GM23248 (cell line): Measurements from ENCODE around the gene GSDME. TPM values are rescaled to one million over a fixed set of nuclear protein-coding genes. Genes with fewer than 3 reads are reported as not detected.

ENCODE experiments used
- DNase-seq: peaks from one replicate; pipeline ENCODE4 v3.0.0-alpha.2; 2015
- H2AFZ ChIP-seq: fragments of 200-600 bp; sonication (generic); 2 replicates; pipeline ENCODE4 v1.6.1; 2016; ENCODE audit warnings: antibody characterized with exemption
- H3F3A ChIP-seq: fragments of 200-600 bp; sonication (generic); 2 replicates; pipeline ENCODE4 v1.6.1; 2016; ENCODE audit warnings: mild to moderate bottlenecking, antibody characterized with exemption, mixed run types; ENCODE audit not compliant: insufficient read depth
- H3K27ac ChIP-seq: fragments of 200-600 bp; sonication (generic); 2 replicates; pipeline ENCODE4 v1.5.1; 2016; ENCODE audit warnings: mild to moderate bottlenecking
- H3K27me3 ChIP-seq: fragments of 200-600 bp; sonication (generic); replicated peaks from 2 replicates; pipeline ENCODE4 v1.6.1; 2016; ENCODE audit warnings: mild to moderate bottlenecking; ENCODE audit not compliant: insufficient read depth
- H3K36me3 ChIP-seq: fragments of 200-600 bp; sonication (generic); 2 replicates; pipeline ENCODE4 v1.6.1; 2016; ENCODE audit warnings: low read depth, mild to moderate bottlenecking
- H3K4me1 ChIP-seq: fragments of 200-600 bp; sonication (generic); 2 replicates; pipeline ENCODE4 v1.6.1; 2016; ENCODE audit warnings: mild to moderate bottlenecking; ENCODE audit not compliant: insufficient read depth
- H3K4me2 ChIP-seq: fragments of 200-600 bp; sonication (generic); one replicate; pipeline ENCODE4 v1.6.1; 2016; ENCODE audit warnings: mild to moderate bottlenecking; ENCODE audit not compliant: unreplicated experiment
- H3K4me3 ChIP-seq: fragments of 200-600 bp; sonication (generic); 2 replicates; pipeline ENCODE4 v1.5.1; 2016; ENCODE audit warnings: mild to moderate bottlenecking
- H3K79me2 ChIP-seq: fragments of 200-600 bp; sonication (generic); 2 replicates; pipeline ENCODE4 v1.6.1; 2016; ENCODE audit warnings: mild to moderate bottlenecking; ENCODE audit not compliant: insufficient read depth
- H3K9ac ChIP-seq: fragments of 200-600 bp; sonication (generic); 2 replicates; pipeline ENCODE4 v1.6.1; 2016; ENCODE audit warnings: mild to moderate bottlenecking
- H3K9me2 ChIP-seq: fragments of 200-600 bp; sonication (generic); 2 replicates; pipeline ENCODE4 v1.6.1; 2016; ENCODE audit warnings: mixed run types, mild to moderate bottlenecking, moderate library complexity; ENCODE audit not compliant: insufficient read depth
- H3K9me3 ChIP-seq: fragments of 200-600 bp; sonication (generic); one replicate; pipeline ENCODE4 v1.6.1; 2017; ENCODE audit warnings: low read depth
- H4K20me1 ChIP-seq: fragments of 200-600 bp; sonication (generic); 2 replicates; pipeline ENCODE4 v1.6.0; 2016; ENCODE audit not compliant: insufficient read depth
- EZH2 ChIP-seq: fragments of 200-600 bp; sonication (generic); IDR thresholded peaks from 2 replicates; pipeline ENCODE4 v1.6.1; 2018; ENCODE audit warnings: antibody characterized with exemption, mild to moderate bottlenecking; ENCODE audit not compliant: insufficient read depth, poor library complexity, severe bottlenecking
- EZH2phosphoT487 ChIP-seq: fragments of 200-600 bp; sonication (generic); IDR thresholded peaks from 2 replicates; pipeline ENCODE4 v1.6.1; 2018; ENCODE audit warnings: antibody characterized with exemption, moderate library complexity, mild to moderate bottlenecking, low read depth; ENCODE audit not compliant: insufficient read depth
- WGBS, 2 experiments: methylation state at CpG; one replicate each; pipeline ENCODE4 v1.1.6; 2015 to 2017; ENCODE audit warnings: low lambda C conversion rate in 2 of 2, low coverage in 1 of 2; ENCODE audit errors: missing lambda C conversion rate in 2 of 2; 5-methylcytosine and 5-hydroxymethylcytosine counted together
- in situ Hi-C: fragments of 300-500 bp; cut with MboI; formaldehyde crosslinking; loops from 2 replicates; pipeline ENCODE4 v1.15.0; 2020
- polyA plus RNA-seq: library from polyadenylated mRNA; unstranded; fragments of >200 nt; fragmentation: Nextera tagmentation; extraction: Ambion mirVana; gene quantifications from 2 replicates; pipeline ENCODE4 v1.2.1, GENCODE V29; 2016
- total RNA-seq: library from RNA; depleted of rRNA; stranded (reverse); fragments of >200 nt; shearing (Covaris generic); gene quantifications from 2 replicates; pipeline ENCODE4 v1.2.3, GENCODE V29; 2014

Gene GSDME
- total and polyA plus RNA-seq, 2 experiments from 2014 or later = 39.4 to 49.4 TPM

DNA sequence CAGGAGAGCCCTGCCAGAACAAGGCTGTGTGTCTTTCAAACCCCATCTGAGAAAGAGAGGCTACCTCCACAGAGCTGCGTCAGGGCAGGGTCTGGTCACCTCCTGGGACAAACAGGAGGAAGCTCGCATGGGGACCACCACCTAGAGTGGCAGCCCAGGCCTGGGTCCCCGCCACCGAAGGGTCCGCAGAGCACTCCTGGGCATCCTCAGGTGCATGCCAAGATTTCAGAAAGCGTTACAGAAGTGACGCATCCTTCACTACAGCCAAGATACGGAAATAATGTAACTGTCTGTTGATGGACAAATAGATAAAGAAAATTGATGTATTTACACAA is 42.6 kb downstream of the GSDME start:
- Histone ChIP-seq H4K20me1 (no peaks in the 10 kb centered on the region), H3K36me3 (no peaks in the 10 kb centered on the region; the same call in 1 of the 2 replicates), H3K9me2 (no peaks in the 10 kb centered on the region), H3K9ac (no peak overlapping the region), H3K4me2 (no peak overlapping the region), H3K4me3 (no peak overlapping the region), H3K9me3 (no peaks in the 10 kb centered on the region), H2AFZ (no peak overlapping the region), H3K27ac (no peak overlapping the region), H3K27me3 (no peaks in the 10 kb centered on the region), H3K4me1 (no peaks in the 10 kb centered on the region; the same call in 1 of the 2 replicates), H3F3A (no peaks in the 10 kb centered on the region), H3K79me2 (no peaks in the 10 kb centered on the region)
- 97 to 98% methylated on average over 8 of the region's 8 CpGs for whole genome bisulfite sequencing, 2 experiments
- in situ Hi-C loops = no loop called here
- no peak for TF ChIP-seq EZH2
- no peak for TF ChIP-seq EZH2phosphoT487
- DNase-seq = no peak

DNA sequence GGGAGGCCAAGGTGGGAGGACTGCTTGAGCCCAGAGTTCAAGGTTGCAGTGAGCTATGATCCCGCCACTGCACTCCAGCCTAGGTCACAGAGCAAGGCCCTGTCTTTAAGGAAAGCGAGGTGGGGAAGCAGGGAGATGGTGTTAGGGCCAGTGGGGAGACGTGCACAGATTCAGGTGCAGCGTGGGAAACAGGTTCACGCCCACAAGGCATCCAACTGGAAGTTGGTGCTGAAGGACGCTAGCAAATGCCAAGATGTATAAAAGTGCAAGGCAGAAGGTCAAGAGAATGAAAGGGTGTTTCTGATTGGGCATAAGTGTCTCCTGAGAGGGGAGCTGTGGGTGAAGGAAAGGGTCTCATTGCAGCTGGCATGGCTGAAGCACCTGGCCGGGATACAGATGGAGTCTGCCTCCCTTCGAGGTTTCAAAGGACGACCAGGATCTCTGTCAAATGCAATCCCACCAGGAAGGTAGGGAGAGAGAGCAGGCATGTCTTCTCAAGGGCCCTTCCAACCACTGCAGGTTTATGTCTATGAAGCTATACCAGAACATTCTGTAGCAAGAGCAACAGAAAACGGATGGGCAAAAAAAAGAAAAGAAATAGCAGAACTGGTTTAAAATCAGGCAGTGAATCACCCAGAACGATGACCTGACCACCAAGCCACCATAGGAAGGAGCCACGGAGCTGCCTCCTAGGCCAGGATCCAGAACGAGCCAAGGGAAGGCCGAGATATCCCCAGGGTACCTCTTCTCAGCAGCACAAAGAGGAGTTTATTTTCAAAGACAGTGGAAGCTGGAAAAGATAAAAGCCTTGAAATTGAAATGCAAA is 43.2 kb downstream of the GSDME start:
- in situ Hi-C loops = no loop called here
- 88 to 91% methylated on average over 14 of the region's 14 CpGs for WGBS, 2 experiments

DNA sequence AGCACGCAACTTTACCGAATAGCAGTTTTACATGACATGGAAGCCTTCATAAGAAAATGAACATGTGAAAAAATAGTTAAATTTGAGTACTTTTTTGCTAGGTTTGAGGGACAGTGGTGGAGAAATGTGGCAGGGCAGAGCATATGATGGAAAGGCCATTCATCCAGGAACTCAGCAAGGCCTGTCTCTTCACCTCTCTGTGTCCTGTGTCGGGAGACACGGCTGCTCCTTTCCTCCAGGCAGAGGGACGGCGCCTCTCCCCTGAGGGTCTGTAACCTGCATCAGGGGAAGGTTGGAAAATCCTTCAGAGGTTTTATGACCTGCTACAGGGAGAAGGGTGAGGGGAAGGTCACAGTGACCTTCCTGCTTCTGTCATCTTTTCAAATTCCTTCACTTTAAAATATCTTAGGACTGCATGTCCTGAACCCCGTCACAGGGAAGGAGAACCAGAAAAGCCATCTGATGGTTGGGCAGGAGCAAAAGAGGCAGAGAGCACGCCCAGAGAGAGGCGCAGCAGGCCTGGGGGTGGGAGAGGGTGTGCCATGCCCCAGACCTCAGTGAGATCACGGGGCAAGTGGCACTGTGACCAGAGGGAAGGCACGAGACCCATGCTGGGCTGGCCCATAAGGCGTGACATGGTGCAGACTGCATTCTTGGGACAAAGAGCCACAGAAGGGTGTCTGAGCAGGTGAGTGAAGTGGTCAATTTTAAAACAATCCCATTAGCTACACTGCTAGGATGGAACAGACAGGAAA is 44.0 kb downstream of the GSDME start:
- Histone ChIP-seq H3K27ac (no peak overlapping the region), H3F3A (no peaks in the 10 kb centered on the region), H3K9me3 (no peaks in the 10 kb centered on the region), H3K27me3 (no peaks in the 10 kb centered on the region), H3K4me3 (no peak overlapping the region), H3K9ac (no peak overlapping the region), H3K79me2 (no peaks in the 10 kb centered on the region), H2AFZ (no peak overlapping the region), H3K4me1 (no peaks in the 10 kb centered on the region; the same call in 1 of the 2 replicates), H3K4me2 (no peak overlapping the region), H3K9me2 (no peaks in the 10 kb centered on the region), H4K20me1 (no peaks in the 10 kb centered on the region), H3K36me3 (no peaks in the 10 kb centered on the region; the same call in 1 of the 2 replicates)
- WGBS, 2 experiments = 96 to 97% methylated on average over 12 of the region's 12 CpGs
- in situ Hi-C loops = no loop called here
- TF ChIP-seq EZH2phosphoT487 (no peak), EZH2 (no peak)
- DNase-seq = no peak

More for the DNA sequence above, 43.2 kb downstream of the GSDME start:
- Histone ChIP-seq H3K4me1 (no peaks in the 10 kb centered on the region; the same call in 1 of the 2 replicates), H2AFZ (no peak overlapping the region), H3F3A (no peaks in the 10 kb centered on the region), H3K4me2 (no peak overlapping the region), H3K9me3 (no peaks in the 10 kb centered on the region), H3K27me3 (no peaks in the 10 kb centered on the region), H3K27ac (no peak overlapping the region), H3K9ac (no peak overlapping the region), H3K36me3 (no peaks in the 10 kb centered on the region; the same call in 1 of the 2 replicates), H3K4me3 (no peak overlapping the region), H3K79me2 (no peaks in the 10 kb centered on the region), H3K9me2 (no peaks in the 10 kb centered on the region), H4K20me1 (no peaks in the 10 kb centered on the region)
- TF ChIP-seq EZH2 (no peak), EZH2phosphoT487 (no peak)
- DNase-seq = no peak

DNA sequence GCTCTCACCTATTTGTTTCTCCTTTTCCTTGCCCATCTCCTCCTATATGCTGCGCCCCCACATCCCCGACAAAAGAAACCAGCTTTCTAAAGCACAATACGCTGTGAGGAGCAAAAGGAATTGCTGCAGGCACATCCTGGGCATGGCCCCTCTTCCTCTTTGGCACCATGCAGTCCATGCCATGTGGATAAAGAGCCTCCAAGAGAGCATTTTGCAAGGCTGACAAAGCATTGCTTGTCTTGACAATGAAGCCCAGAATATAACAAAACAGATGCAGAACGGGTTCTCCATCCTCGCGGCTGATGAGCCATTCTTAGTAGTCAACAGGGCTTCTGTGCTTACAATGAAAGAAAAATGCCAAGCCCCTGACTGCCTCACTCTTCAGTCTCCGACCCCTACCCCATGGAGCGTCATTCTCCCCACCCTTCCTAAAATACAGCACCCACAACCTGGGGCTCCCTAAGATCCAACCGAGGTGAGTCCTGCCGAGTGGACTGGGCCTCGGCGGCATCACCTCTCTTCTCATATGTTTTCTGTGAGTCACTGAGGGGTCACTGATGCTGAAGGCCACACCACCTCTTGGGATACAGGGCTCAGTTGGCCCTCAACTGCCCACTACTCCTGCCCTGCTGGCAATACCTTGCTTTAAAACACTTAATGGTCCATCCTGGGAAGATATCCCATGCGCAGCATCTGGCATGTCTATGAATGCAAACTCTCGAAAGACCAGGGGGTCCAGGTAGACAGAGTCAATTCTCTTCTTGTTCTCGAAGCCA is 47.5 kb downstream of the GSDME start:
- Histone ChIP-seq H3F3A (no peaks in the 10 kb centered on the region), H3K4me3 (no peak overlapping the region), H4K20me1 (no peaks in the 10 kb centered on the region), H3K4me2 (no peak overlapping the region), H3K4me1 (no peaks in the 10 kb centered on the region), H3K79me2 (no peaks in the 10 kb centered on the region), H3K36me3 (no peaks in the 10 kb centered on the region; the same call in 1 of the 2 replicates), H3K27ac (no peak overlapping the region), H2AFZ (no peak overlapping the region), H3K27me3 (no peaks in the 10 kb centered on the region), H3K9me2 (no peaks in the 10 kb centered on the region), H3K9me3 (no peaks in the 10 kb centered on the region), H3K9ac (no peak overlapping the region)
- TF ChIP-seq EZH2phosphoT487 (no peak), EZH2 (no peak)
- no peak for DNase-seq
- 96 to 98% methylated on average over 14 to 15 of the region's 15 CpGs for WGBS, 2 experiments
- in situ Hi-C loops = no loop called here
